Measurements from ENCODE around the gene KRT14.

DNA sequence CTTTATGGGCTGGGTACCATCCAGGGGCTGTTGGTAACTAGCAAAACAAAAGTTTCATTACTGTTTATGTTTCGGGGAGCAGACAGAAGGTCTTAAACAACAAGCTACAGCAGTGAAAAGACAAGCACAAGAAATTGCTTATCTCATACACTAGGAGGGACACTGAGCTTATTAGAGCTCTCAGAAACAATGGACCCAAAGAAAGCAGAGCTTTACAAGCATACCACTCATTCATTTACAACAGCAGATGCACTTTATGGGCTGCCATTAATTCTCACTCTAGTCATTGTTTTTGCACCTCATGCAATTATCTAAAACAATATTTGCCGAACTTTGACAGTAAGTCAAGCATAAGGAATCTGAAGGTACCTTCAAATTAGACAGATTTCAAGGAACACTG is 15.8 kb upstream of the KRT14 start:
- TF ChIP-seq, protein P1, sequence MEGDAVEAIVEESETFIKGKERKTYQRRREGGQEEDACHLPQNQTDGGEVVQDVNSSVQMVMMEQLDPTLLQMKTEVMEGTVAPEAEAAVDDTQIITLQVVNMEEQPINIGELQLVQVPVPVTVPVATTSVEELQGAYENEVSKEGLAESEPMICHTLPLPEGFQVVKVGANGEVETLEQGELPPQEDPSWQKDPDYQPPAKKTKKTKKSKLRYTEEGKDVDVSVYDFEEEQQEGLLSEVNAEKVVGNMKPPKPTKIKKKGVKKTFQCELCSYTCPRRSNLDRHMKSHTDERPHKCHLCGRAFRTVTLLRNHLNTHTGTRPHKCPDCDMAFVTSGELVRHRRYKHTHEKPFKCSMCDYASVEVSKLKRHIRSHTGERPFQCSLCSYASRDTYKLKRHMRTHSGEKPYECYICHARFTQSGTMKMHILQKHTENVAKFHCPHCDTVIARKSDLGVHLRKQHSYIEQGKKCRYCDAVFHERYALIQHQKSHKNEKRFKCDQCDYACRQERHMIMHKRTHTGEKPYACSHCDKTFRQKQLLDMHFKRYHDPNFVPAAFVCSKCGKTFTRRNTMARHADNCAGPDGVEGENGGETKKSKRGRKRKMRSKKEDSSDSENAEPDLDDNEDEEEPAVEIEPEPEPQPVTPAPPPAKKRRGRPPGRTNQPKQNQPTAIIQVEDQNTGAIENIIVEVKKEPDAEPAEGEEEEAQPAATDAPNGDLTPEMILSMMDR (IDR thresholded peaks at IDR 0.05): no peak
- TF ChIP-seq EZH2 (IDR thresholded peaks at IDR 0.05): no peak
- no peak for TF ChIP-seq EZH2phosphoT487 (IDR thresholded peaks at IDR 0.05)

All from neural progenitor cell (in vitro differentiated cells).